Natural killer cell (primary cell): ENCODE measurements around the gene MDN1. TPM values are rescaled to one million over a fixed set of nuclear protein-coding genes. Genes with fewer than 3 reads are reported as not detected.

Experiments
- ATAC-seq, 3 donors: fragments of 150-1000 bp in 2 of 3; fragments of 200-7000 bp in 1 of 3; cut with Tn5 transposase; 1 replicate in 1 of 3; 2 replicates in 2 of 3; pipeline ENCODE4 v1.10.0; 2021; ENCODE audit warnings: mild to moderate bottlenecking in 2 of 3, moderate library complexity in 2 of 3
- DNase-seq, 2 donors: peaks; one replicate each; pipeline versions ENCODE4 v3.0.0 to v3.0.0-alpha.2; 2013 to 2021; ENCODE audit warnings: mixed read lengths in 1 of 2
- H3K27ac ChIP-seq: one replicate; pipeline ENCODE4 v1.5.1; 2013; ENCODE audit warnings: mild to moderate bottlenecking, low read length
- H3K27me3 ChIP-seq: one replicate; pipeline ENCODE4 v1.6.1; 2013; ENCODE audit warnings: low read length; ENCODE audit not compliant: control insufficient read depth, insufficient read depth
- H3K36me3 ChIP-seq: one replicate; pipeline ENCODE4 v1.6.1; 2013; ENCODE audit warnings: low read length; ENCODE audit not compliant: control insufficient read depth, insufficient read depth
- H3K4me1 ChIP-seq: one replicate; pipeline ENCODE4 v1.6.1; 2013; ENCODE audit warnings: low read length; ENCODE audit not compliant: control insufficient read depth, insufficient read depth
- H3K4me3 ChIP-seq: one replicate; pipeline ENCODE4 v1.5.1; 2013; ENCODE audit warnings: low read length
- H3K9me3 ChIP-seq: one replicate; pipeline ENCODE4 v1.6.1; 2013; ENCODE audit warnings: low read length; ENCODE audit not compliant: control insufficient read depth, insufficient read depth
- H3K27ac Mint-ChIP-seq, 2 donors: one replicate each; pipeline ENCODE4 v1.8.0; 2022; ENCODE audit warnings: mild to moderate bottlenecking in 2 of 2, mixed read lengths in 2 of 2, moderate library complexity in 1 of 2
- H3K27me3 Mint-ChIP-seq, 2 donors: one replicate each; pipeline ENCODE4 v1.8.0; 2022; ENCODE audit warnings: low read depth in 2 of 2, mixed read lengths in 2 of 2
- H3K36me3 Mint-ChIP-seq: one replicate; pipeline ENCODE4 v1.8.0; 2022; ENCODE audit warnings: mixed read lengths
- H3K4me1 Mint-ChIP-seq, 2 donors: one replicate each; pipeline ENCODE4 v1.8.0; 2022; ENCODE audit warnings: mixed read lengths in 2 of 2
- H3K4me3 Mint-ChIP-seq: one replicate; pipeline ENCODE4 v1.8.0; 2022; ENCODE audit warnings: mild to moderate bottlenecking, moderate library complexity, mixed read lengths
- H3K9me3 Mint-ChIP-seq, 2 donors: one replicate each; pipeline ENCODE4 v1.8.0; 2022; ENCODE audit warnings: mixed read lengths in 2 of 2
- WGBS: methylation state at CpG from one replicate; pipeline ENCODE4 v1.1.7; 2013; ENCODE audit warnings: missing lambda C conversion rate; ENCODE audit not compliant: insufficient coverage; 5-methylcytosine and 5-hydroxymethylcytosine counted together
- intact Hi-C: fragments of 100-400 bp; cut with micrococcal nuclease; formaldehyde crosslinking; loops from one replicate; pipeline ENCODE4 v1.14.2; 2022
- total RNA-seq, 4 donors: library from RNA; stranded (reverse); fragments of 120-200 nt in 1 of 4; gene quantifications; one replicate each; pipeline versions ENCODE4 v1.2.3 to v1.2.4, GENCODE V29; 2013 to 2022
- TF ChIP-seq, protein P1 (sequence below): fragments of 200-600 bp; IDR thresholded peaks from one replicate; pipeline ENCODE4 v1.8.0; 2022; ENCODE audit warnings: antibody characterized with exemption

Gene MDN1
- total RNA-seq, 3 donors from 2014 or later (not counting 1 experiment from before 2014, with no cell fraction given) = 38.0 to 43.3 (median 41.4) TPM

GRCh38 chr6:89702349-89702748 lies 117.2 kb downstream of the MDN1 start:
- intact Hi-C loops = no loop called here
- Histone ChIP-seq H3K27ac (no peak overlapping the region), H3K9me3 (no peaks in the 10 kb centered on the region), H3K27me3 (no peaks in the 10 kb centered on the region), H3K4me3 (no peak overlapping the region), H3K4me1 (no peaks in the 10 kb centered on the region), H3K36me3 (peaks cover 64% of the 10 kb centered on the region)
- no peak overlapping the region for H3K4me3 Mint-ChIP-seq
- no peaks in the 10 kb centered on the region for H3K9me3 Mint-ChIP-seq
- ATAC-seq (no peak), DNase-seq (no peak)
- no peaks in the 10 kb centered on the region for H3K4me1 Mint-ChIP-seq
- TF ChIP-seq, protein P1, sequence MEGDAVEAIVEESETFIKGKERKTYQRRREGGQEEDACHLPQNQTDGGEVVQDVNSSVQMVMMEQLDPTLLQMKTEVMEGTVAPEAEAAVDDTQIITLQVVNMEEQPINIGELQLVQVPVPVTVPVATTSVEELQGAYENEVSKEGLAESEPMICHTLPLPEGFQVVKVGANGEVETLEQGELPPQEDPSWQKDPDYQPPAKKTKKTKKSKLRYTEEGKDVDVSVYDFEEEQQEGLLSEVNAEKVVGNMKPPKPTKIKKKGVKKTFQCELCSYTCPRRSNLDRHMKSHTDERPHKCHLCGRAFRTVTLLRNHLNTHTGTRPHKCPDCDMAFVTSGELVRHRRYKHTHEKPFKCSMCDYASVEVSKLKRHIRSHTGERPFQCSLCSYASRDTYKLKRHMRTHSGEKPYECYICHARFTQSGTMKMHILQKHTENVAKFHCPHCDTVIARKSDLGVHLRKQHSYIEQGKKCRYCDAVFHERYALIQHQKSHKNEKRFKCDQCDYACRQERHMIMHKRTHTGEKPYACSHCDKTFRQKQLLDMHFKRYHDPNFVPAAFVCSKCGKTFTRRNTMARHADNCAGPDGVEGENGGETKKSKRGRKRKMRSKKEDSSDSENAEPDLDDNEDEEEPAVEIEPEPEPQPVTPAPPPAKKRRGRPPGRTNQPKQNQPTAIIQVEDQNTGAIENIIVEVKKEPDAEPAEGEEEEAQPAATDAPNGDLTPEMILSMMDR = no peak
- WGBS = 89% methylated on average over 3 of the region's 3 CpGs
- H3K27me3 Mint-ChIP-seq = no peaks in the 10 kb centered on the region
- peaks cover 33% of the 10 kb centered on the region for H3K36me3 Mint-ChIP-seq
- no peak overlapping the region for H3K27ac Mint-ChIP-seq

DNA sequence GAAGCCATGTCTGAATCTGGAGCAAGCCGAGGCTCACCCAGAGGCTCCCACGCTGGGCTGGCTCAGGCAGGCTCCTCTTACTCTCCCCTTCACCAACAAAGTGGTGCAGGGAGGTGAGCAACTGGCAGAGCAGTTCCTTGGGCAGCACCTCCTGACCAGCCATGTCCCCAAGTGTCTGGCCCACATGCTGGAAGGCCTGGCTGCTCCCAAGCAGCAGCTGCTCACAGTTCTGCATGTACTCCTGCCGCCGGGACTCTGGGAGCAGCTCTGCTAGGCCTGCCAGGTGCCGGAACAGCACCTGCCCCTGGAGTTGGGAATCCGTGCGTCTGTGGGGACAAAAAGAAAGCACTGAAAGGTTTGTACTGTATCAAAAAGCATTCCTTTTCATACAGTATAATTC lies 123.9 kb downstream of the MDN1 start:
- ATAC-seq (no peak), DNase-seq (no peak)
- Histone ChIP-seq H3K36me3 (peaks cover 72% of the 10 kb centered on the region), H3K4me1 (no peaks in the 10 kb centered on the region), H3K4me3 (no peak overlapping the region), H3K27me3 (no peaks in the 10 kb centered on the region), H3K9me3 (no peaks in the 10 kb centered on the region), H3K27ac (no peak overlapping the region)
- Mint-ChIP-seq H3K4me3 (no peak overlapping the region), H3K27ac (no peak overlapping the region), H3K36me3 (peaks cover 26% of the 10 kb centered on the region), H3K9me3 (no peaks in the 10 kb centered on the region), H3K27me3 (no peaks in the 10 kb centered on the region), H3K4me1 (no peaks in the 10 kb centered on the region)
- intact Hi-C loops = no loop called here
- TF ChIP-seq, protein P1 = no peak
- WGBS = 98% methylated on average over 5 of the region's 7 CpGs

DNA sequence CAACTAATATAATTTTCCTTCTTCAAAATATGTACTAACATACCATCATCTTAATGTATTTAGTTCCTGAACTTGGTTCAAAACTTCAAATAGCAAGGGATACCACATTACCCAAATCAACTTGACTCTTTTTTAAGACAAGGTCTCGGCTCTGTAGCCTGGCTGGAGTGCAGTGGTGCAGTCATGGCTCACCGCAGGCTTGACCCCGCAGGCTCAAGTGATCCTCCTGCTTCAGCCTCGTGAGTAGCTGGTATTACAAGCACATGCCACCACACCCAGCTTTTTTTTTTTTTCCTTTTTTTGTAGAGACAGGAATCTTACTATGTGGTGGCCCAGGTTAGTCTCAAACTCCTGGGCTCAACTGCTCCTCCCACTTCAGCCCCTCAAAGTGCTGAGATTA lies 125.2 kb downstream of the MDN1 start:
- H3K9me3 ChIP-seq = no peaks in the 10 kb centered on the region
- H3K4me1 ChIP-seq = no peaks in the 10 kb centered on the region
- ATAC-seq = no peak
- peaks cover 69% of the 10 kb centered on the region for H3K36me3 ChIP-seq
- H3K4me3 Mint-ChIP-seq = no peak overlapping the region
- H3K27ac ChIP-seq = no peak overlapping the region
- no peak overlapping the region for H3K4me3 ChIP-seq
- intact Hi-C loops = no loop called here
- no peaks in the 10 kb centered on the region for H3K27me3 Mint-ChIP-seq
- H3K9me3 Mint-ChIP-seq = no peaks in the 10 kb centered on the region
- DNase-seq = no peak
- no peaks in the 10 kb centered on the region for H3K4me1 Mint-ChIP-seq
- 91% methylated on average over 4 of the region's 4 CpGs for WGBS
- H3K27ac Mint-ChIP-seq = no peak overlapping the region
- no peaks in the 10 kb centered on the region for H3K27me3 ChIP-seq
- TF ChIP-seq, protein P1 = no peak
- peaks cover 20% of the 10 kb centered on the region for H3K36me3 Mint-ChIP-seq

- Mint-ChIP-seq H3K36me3 (peaks cover 24% of the 10 kb centered on the region), H3K9me3 (no peaks in the 10 kb centered on the region)
- peaks cover 68% of the 10 kb centered on the region for H3K36me3 ChIP-seq
Observed at GRCh38 chr6:89693207-89693606, 126.4 kb downstream of the MDN1 start.

More at GRCh38 chr6:89693207-89693606, 126.4 kb downstream of the MDN1 start:
- Histone ChIP-seq H3K27me3 (no peaks in the 10 kb centered on the region), H3K9me3 (no peaks in the 10 kb centered on the region), H3K4me3 (no peak overlapping the region), H3K27ac (no peak overlapping the region), H3K4me1 (no peaks in the 10 kb centered on the region)
- Mint-ChIP-seq H3K27me3 (no peaks in the 10 kb centered on the region), H3K4me3 (no peak overlapping the region), H3K27ac (no peak overlapping the region), H3K4me1 (no peaks in the 10 kb centered on the region)
- DNase-seq (no peak), ATAC-seq (no peak)
- 100% methylated on average over 1 of the region's 2 CpGs for WGBS
- TF ChIP-seq, protein P1 = no peak
- intact Hi-C loops = no loop called here
